ENCODE data around the gene CTAGE9. TPM values are rescaled to one million over a fixed set of nuclear protein-coding genes. Genes with fewer than 3 reads are reported as not detected.
"Not testable (repeated sequence)": the region's sequence is repeated elsewhere in the genome, so short reads cannot be mapped to it uniquely, and the experiment has no call there.

Gene CTAGE9, protein sequence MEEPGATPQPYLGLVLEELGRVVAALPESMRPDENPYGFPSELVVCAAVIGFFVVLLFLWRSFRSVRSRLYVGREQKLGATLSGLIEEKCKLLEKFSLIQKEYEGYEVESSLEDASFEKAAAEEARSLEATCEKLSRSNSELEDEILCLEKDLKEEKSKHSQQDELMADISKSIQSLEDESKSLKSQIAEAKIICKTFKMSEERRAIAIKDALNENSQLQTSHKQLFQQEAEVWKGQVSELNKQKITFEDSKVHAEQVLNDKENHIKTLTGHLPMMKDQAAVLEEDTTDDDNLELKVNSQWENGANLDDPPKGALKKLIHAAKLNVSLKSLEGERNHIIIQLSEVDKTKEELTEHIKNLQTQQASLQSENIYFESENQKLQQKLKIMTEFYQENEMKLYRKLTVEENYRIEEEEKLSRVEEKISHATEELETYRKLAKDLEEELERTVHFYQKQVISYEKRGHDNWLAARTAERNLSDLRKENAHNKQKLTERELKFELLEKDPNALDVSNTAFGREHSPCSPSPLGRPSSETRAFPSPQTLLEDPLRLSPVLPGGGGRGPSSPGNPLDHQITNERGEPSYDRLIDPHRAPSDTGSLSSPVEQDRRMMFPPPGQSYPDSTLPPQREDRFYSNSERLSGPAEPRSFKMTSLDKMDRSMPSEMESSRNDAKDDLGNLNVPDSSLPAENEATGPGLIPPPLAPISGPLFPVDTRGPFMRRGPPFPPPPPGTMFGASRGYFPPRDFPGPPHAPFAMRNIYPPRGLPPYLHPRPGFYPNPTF
- total RNA-seq, result not detected
- not detected for polyA plus RNA-seq

GRCh38 chr6:131710917-131711316 is at the start of gene CTAGE9:
TSS of gene CTAGE9 (minus strand) at chr6:131711017. CDS start at chr6:131711017, 0 bp downstream.
- ATAC-seq (ENCODE audit: low read depth in 2 of 2); H3K36me3 ChIP-seq (ENCODE audit: control insufficient read depth, insufficient read depth, low read length); H3K27ac ChIP-seq (ENCODE audit: insufficient read depth, low read length, poor library complexity, severe bottlenecking); H3K9me3 Mint-ChIP-seq; H3K36me3 Mint-ChIP-seq; H3K27me3 Mint-ChIP-seq; H3K4me3 Mint-ChIP-seq; H3K27me3 ChIP-seq (ENCODE audit: control insufficient read depth, insufficient read depth, low read length); H3K27ac Mint-ChIP-seq; DNase-seq; H3K4me1 ChIP-seq (ENCODE audit: control insufficient read depth, insufficient read depth, low read length, poor library complexity, severe bottlenecking); H3K4me1 Mint-ChIP-seq; H3K4me3 ChIP-seq (ENCODE audit: low read depth, low read length); H3K9me3 ChIP-seq (ENCODE audit: control insufficient read depth in 2 of 2, low read length in 2 of 2): not testable (repeated sequence)

- H3K36me3 Mint-ChIP-seq, result no peaks in the 10 kb centered on the region
- ATAC-seq (ENCODE audit: low read depth in 2 of 2) (no peak), DNase-seq (no peak)
- Histone ChIP-seq H3K27me3 (ENCODE audit: control insufficient read depth, insufficient read depth, low read length) (no peaks in the 10 kb centered on the region), H3K4me1 (ENCODE audit: control insufficient read depth, insufficient read depth, low read length, poor library complexity, severe bottlenecking) (no peaks in the 10 kb centered on the region), H3K36me3 (ENCODE audit: control insufficient read depth, insufficient read depth, low read length) (no peaks in the 10 kb centered on the region), H3K27ac (ENCODE audit: insufficient read depth, low read length, poor library complexity, severe bottlenecking) (no peak overlapping the region), H3K9me3 (ENCODE audit: control insufficient read depth in 2 of 2, low read length in 2 of 2) (no peaks in the 10 kb centered on the region), H3K4me3 (ENCODE audit: low read depth, low read length) (no peak overlapping the region)
- H3K4me3 Mint-ChIP-seq, result no peak overlapping the region
- peaks cover 0 to 3% (median 0%) of the 10 kb centered on the region in 7 donors for H3K9me3 Mint-ChIP-seq
- no peaks in the 10 kb centered on the region for H3K4me1 Mint-ChIP-seq
- H3K27ac Mint-ChIP-seq, result no peak overlapping the region
- H3K27me3 Mint-ChIP-seq, result peaks cover 8% of the 10 kb centered on the region
Observed at GRCh38 chr6:131758920-131759319, 48.1 kb upstream of the CTAGE9 start.

GRCh38 chr6:131756039-131756438 is 45.2 kb upstream of the CTAGE9 start:
- Histone ChIP-seq H3K4me1 (ENCODE audit: control insufficient read depth, insufficient read depth, low read length, poor library complexity, severe bottlenecking) (no peaks in the 10 kb centered on the region), H3K4me3 (ENCODE audit: low read depth, low read length) (no peak overlapping the region), H3K27me3 (ENCODE audit: control insufficient read depth, insufficient read depth, low read length) (no peaks in the 10 kb centered on the region), H3K36me3 (ENCODE audit: control insufficient read depth, insufficient read depth, low read length) (no peaks in the 10 kb centered on the region), H3K27ac (ENCODE audit: insufficient read depth, low read length, poor library complexity, severe bottlenecking) (no peak overlapping the region), H3K9me3 (ENCODE audit: control insufficient read depth in 2 of 2, low read length in 2 of 2) (no peaks in the 10 kb centered on the region)
- Mint-ChIP-seq H3K9me3 (peaks cover 0 to 2% (median 0%) of the 10 kb centered on the region in 7 donors), H3K27me3 (peaks cover 4% of the 10 kb centered on the region), H3K4me1 (no peaks in the 10 kb centered on the region), H3K36me3 (no peaks in the 10 kb centered on the region), H3K4me3 (no peak overlapping the region), H3K27ac (no peak overlapping the region)
- ATAC-seq (ENCODE audit: low read depth in 2 of 2), result no peak
- DNase-seq, result no peak

- Mint-ChIP-seq H3K27ac (no peak overlapping the region), H3K27me3 (peaks cover 4% of the 10 kb centered on the region), H3K9me3 (peaks cover 0 to 2% (median 0%) of the 10 kb centered on the region in 7 donors), H3K4me3 (no peak overlapping the region), H3K4me1 (no peaks in the 10 kb centered on the region), H3K36me3 (no peaks in the 10 kb centered on the region)
- no peaks in the 10 kb centered on the region for H3K4me1 ChIP-seq (ENCODE audit: control insufficient read depth, insufficient read depth, low read length, poor library complexity, severe bottlenecking)
- no peaks in the 10 kb centered on the region for H3K27me3 ChIP-seq (ENCODE audit: control insufficient read depth, insufficient read depth, low read length)
- no peaks in the 10 kb centered on the region for H3K9me3 ChIP-seq (ENCODE audit: control insufficient read depth in 2 of 2, low read length in 2 of 2)
- DNase-seq (no peak), ATAC-seq (ENCODE audit: low read depth in 2 of 2) (no peak)
- no peak overlapping the region for H3K27ac ChIP-seq (ENCODE audit: insufficient read depth, low read length, poor library complexity, severe bottlenecking)
- no peaks in the 10 kb centered on the region for H3K36me3 ChIP-seq (ENCODE audit: control insufficient read depth, insufficient read depth, low read length)
- no peak overlapping the region for H3K4me3 ChIP-seq (ENCODE audit: low read depth, low read length)
Observed at GRCh38 chr6:131755597-131755996, 44.8 kb upstream of the CTAGE9 start.

GRCh38 chr6:131754715-131755567 is 44.1 kb upstream of the CTAGE9 start:
- Mint-ChIP-seq H3K36me3 (no peaks in the 10 kb centered on the region), H3K27ac (peak overlapping the region in 1 of 3 donors; percentile 57), H3K4me3 (no peak overlapping the region), H3K27me3 (peaks cover 4% of the 10 kb centered on the region), H3K4me1 (no peaks in the 10 kb centered on the region), H3K9me3 (peaks cover 0 to 2% (median 0%) of the 10 kb centered on the region in 7 donors)
- no peaks in the 10 kb centered on the region for H3K4me1 ChIP-seq (ENCODE audit: control insufficient read depth, insufficient read depth, low read length, poor library complexity, severe bottlenecking)
- H3K36me3 ChIP-seq (ENCODE audit: control insufficient read depth, insufficient read depth, low read length), result no peaks in the 10 kb centered on the region
- no peak for DNase-seq
- H3K9me3 ChIP-seq (ENCODE audit: control insufficient read depth in 2 of 2, low read length in 2 of 2), result no peaks in the 10 kb centered on the region
- H3K27me3 ChIP-seq (ENCODE audit: control insufficient read depth, insufficient read depth, low read length), result no peaks in the 10 kb centered on the region
- no peak overlapping the region for H3K4me3 ChIP-seq (ENCODE audit: low read depth, low read length)
- no peak overlapping the region for H3K27ac ChIP-seq (ENCODE audit: insufficient read depth, low read length, poor library complexity, severe bottlenecking)
- no peak for ATAC-seq (ENCODE audit: low read depth in 2 of 2)

DNA sequence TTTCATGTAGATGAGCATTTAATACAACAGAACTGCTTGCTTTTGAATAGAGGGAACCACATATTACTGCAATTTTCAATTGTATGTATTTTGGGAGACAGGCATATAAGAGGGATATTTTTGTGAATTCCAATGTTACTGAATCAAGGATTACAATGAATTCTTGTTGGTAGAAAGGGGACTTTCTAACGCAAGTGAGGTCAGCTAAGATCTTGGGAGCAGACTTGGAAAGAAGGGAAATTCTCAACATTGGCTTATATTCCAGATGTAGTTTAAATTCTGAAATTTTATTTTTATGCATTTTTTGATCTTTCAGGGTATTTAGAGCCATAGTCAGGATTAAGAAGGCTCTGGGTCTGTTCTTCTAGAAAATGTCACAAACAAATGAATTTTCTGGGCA is 43.3 kb upstream of the CTAGE9 start:
- no peak overlapping the region for H3K27ac Mint-ChIP-seq
- H3K4me3 Mint-ChIP-seq, result no peak overlapping the region

GRCh38 chr6:131751012-131751715 is 40.3 kb upstream of the CTAGE9 start:
- not testable (repeated sequence) for DNase-seq; H3K27me3 Mint-ChIP-seq; H3K27me3 ChIP-seq (ENCODE audit: control insufficient read depth, insufficient read depth, low read length); H3K27ac Mint-ChIP-seq; H3K9me3 ChIP-seq (ENCODE audit: control insufficient read depth in 2 of 2, low read length in 2 of 2); H3K36me3 ChIP-seq (ENCODE audit: control insufficient read depth, insufficient read depth, low read length); H3K27ac ChIP-seq (ENCODE audit: insufficient read depth, low read length, poor library complexity, severe bottlenecking); H3K36me3 Mint-ChIP-seq; ATAC-seq (ENCODE audit: low read depth in 2 of 2); H3K4me3 ChIP-seq (ENCODE audit: low read depth, low read length); H3K4me3 Mint-ChIP-seq; H3K9me3 Mint-ChIP-seq; H3K4me1 Mint-ChIP-seq; H3K4me1 ChIP-seq (ENCODE audit: control insufficient read depth, insufficient read depth, low read length, poor library complexity, severe bottlenecking)

More for the DNA sequence above, 43.3 kb upstream of the CTAGE9 start:
- H3K36me3 ChIP-seq (ENCODE audit: control insufficient read depth, insufficient read depth, low read length), result no peaks in the 10 kb centered on the region
- no peaks in the 10 kb centered on the region for H3K9me3 ChIP-seq (ENCODE audit: control insufficient read depth in 2 of 2, low read length in 2 of 2)
- H3K27ac ChIP-seq (ENCODE audit: insufficient read depth, low read length, poor library complexity, severe bottlenecking), result no peak overlapping the region
- ATAC-seq (ENCODE audit: low read depth in 2 of 2) (no peak), DNase-seq (no peak)
- H3K27me3 ChIP-seq (ENCODE audit: control insufficient read depth, insufficient read depth, low read length), result no peaks in the 10 kb centered on the region
- Mint-ChIP-seq H3K9me3 (peaks cover 0 to 2% (median 0%) of the 10 kb centered on the region in 7 donors), H3K27me3 (peaks cover 4% of the 10 kb centered on the region), H3K4me1 (no peaks in the 10 kb centered on the region), H3K36me3 (no peaks in the 10 kb centered on the region)
- no peak overlapping the region for H3K4me3 ChIP-seq (ENCODE audit: low read depth, low read length)
- no peaks in the 10 kb centered on the region for H3K4me1 ChIP-seq (ENCODE audit: control insufficient read depth, insufficient read depth, low read length, poor library complexity, severe bottlenecking)
